Activated CD8-positive, alpha-beta memory T cell treated with anti-CD3 and anti-CD28 coated beads, Interleukin-2, amount 50 U/mL, for 1 hour (primary cell): ENCODE measurements around the gene PRAMEF8.
"Not testable (repeated sequence)": the region's sequence is repeated elsewhere in the genome, so short reads cannot be mapped to it uniquely, and the experiment has no call there.

Experiments used
- DNase-seq: peaks from one replicate; pipeline ENCODE4 v3.0.0-alpha.2; 2020; ENCODE audit errors: extremely low read depth

PRAMEF8 gene

GRCh38 chr1:13285037-13285436, at the start of gene PRAMEF8:
Gene PRAMEF8, minus strand, starts transcription at chr1:13285137. Its CDS starts 1,046 bp downstream, at chr1:13284091.
- DNase-seq = not testable (repeated sequence)

- DNase-seq = not testable (repeated sequence)
Observed at GRCh38 chr1:13315281-13315680, 30.3 kb upstream of the PRAMEF8 start, which contains the start of gene PRAMEF15. Gene PRAMEF15, plus strand, starts transcription at chr1:13315581. Its CDS starts 2,827 bp downstream, at chr1:13318408.

- DNase-seq = not testable (repeated sequence)
Observed at GRCh38 chr1:13303239-13303638, 18.3 kb upstream of the PRAMEF8 start, which contains the start of gene PRAMEF33. Gene PRAMEF33, plus strand, starts transcription at chr1:13303539. Its CDS starts 2,416 bp downstream, at chr1:13305955.

- not testable (repeated sequence) for DNase-seq
Observed at GRCh38 chr1:13302197-13302596, 17.3 kb upstream of the PRAMEF8 start.

DNA sequence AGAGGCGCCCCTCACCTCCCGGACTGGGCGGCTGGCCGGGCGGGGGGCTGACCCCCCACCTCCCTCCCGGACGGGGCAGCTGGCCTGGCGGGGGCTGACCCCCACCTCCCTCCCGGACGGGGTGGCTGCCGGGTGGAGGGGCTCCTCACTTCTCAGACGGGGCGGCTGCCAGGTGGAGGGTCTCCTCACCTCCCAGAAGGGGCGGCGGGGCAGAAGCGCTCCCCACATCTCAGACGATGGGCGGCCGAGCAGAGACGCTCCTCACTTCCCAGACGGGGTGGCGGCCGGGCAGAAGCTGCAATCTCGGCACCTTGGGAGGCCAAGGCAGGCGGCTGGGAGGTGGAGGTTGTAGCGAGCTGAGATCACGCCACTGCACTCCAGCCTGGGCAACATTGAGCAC, 13.8 kb upstream of the PRAMEF8 start:
- not testable (repeated sequence) for DNase-seq

DNA sequence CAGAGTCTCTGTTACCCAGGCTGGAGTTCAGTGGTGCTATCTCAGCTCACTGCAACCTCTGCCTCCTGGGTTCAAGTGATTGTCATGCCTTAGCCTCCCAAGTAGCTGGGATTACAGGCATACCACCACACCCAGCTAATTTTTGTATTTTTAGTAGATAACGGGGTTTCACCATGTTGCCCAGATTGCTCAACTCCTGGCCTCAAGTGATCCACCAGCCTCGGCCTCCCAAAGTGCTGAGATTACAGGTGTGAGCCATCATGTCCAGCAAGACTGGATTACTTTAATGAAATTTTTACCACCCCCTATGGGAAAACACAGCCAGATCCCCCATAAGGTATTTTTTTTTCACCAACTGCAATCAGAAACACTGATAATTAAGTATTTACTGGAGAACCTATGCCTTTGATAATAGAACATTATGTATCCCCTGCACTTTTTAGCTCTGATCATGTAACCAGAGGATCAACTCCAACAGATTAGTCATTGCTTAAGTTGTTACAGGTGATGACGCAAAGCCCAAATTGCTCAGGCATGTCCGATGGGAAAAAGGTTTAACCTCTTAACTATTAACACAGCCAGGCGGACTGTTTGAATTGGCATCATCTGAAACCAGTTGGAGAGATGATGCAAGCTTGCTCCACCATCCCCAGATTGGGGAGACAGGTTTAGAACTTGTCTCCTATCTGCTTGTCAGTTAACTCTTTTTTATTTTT, 12.4 kb upstream of the PRAMEF8 start:
- not testable (repeated sequence) for DNase-seq

- DNase-seq = not testable (repeated sequence)
Observed at GRCh38 chr1:13289030-13289429, 4.1 kb upstream of the PRAMEF8 start.

DNA sequence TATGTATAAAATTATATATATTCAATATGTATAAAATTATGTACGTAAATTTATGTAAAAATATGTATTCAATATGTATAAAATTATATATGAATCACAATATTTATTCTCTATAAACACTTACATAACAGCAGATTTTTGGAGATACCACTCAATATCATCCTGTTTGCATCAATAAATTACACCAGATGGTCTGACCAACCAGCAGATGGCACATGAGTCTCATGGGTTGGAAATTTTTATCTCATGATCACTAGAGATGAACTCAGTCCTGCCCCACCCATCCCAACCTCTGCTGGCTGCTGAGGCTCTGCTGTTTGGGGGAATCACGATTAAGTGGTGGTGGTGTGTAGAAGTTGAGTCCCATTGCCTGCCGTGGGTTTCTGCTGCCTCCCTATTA, 5.3 kb downstream of the PRAMEF8 start:
- not testable (repeated sequence) for DNase-seq

DNA sequence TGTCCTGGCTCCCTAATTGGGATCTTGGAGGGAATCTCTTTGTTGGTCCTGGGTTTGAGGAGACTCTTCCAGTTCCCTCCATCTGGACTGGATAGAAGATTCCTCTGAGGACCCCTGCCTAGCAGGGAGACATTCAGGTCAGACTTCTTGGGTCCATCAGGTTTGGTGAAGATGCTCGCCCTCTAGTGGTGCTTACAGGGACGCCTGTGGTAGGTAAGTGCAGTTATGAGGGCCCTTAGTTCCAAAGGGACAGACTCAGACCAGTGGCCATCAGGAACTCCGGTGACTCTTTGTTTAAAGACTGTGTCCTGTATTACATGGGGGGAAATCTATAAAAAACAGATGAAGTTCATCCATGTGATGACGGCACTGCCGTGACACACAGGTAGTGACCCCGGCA, 7.9 kb downstream of the PRAMEF8 start:
- DNase-seq = not testable (repeated sequence)

GRCh38 chr1:13265124-13265523, 19.8 kb downstream of the PRAMEF8 start:
- DNase-seq = not testable (repeated sequence)

GRCh38 chr1:13253898-13254297, 31.0 kb downstream of the PRAMEF8 start, which contains the start of gene PRAMEF5:
Gene PRAMEF5, plus strand, starts transcription at chr1:13254198. Its CDS starts 5,071 bp downstream, at chr1:13259269.
- not testable (repeated sequence) for DNase-seq

DNA sequence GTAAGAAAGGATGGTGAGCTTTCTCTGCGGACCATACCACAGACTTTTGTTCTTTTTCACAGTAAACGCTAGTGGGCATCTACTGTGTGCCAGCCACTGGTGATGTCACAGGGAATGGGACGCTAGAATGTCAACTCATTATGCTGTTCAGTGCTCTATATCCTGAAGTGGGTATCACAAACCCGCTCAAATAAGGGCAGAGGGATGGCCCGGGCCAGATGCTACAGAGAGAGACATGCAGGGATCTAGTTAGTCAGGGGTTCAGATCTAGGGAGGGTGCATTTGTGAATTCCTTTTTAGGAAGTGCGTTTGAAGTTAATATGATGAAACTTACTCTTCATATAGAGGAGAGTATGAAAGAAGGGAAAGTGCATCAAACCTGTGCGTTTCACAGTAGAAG, 37.8 kb downstream of the PRAMEF8 start:
- not testable (repeated sequence) for DNase-seq

DNA sequence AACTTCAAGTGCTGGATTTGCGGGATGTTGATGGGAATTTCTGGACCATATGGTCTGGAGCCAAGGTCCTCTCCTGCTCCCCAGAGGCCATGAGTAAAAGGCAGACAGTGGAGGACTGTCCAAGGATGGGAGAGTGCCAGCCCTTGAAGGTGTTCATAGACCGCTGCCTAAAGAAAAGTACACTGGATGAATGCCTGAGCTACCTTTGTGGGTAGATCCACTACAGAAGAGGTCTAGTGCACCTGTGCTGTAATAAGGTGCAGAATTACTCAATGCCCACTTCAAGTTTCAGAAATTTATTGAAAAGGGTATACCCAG, 38.4 kb downstream of the PRAMEF8 start:
- not testable (repeated sequence) for DNase-seq

DNA sequence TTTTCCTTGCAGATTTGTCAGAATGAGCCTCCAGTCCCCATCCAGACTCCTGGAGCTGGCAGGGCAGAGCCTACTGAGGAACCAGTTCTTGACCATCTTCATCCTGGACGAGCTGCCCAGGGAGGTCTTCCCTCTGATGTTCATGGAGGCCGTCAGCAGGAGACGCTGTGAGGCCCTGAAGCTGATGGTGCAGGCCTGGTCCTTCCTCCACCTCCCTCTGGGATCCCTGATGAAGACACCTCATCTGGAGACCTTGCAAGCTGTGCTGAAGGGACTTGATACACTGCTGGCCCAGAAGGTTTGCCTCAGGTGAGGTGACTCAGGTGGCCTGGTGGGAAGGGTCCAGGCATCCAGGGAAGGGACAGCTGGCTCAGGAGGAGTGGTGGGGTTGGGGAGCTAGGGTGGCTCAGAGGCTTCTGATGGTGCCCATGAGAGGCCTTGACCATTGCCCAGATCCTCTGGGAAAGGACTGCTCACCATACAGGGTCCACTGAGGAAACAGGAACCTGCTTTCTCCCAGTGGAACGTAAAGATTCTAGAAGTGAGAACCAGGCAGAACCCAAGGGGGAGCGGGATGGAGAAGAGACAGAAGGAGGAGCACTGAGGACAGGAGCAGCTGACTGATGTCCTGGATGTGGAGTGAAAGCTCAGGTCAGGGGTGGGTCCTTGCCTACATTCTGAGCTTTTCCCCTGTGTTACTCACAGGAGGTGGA, 38.9 kb downstream of the PRAMEF8 start:
- not testable (repeated sequence) for DNase-seq

GRCh38 chr1:13243536-13244263, 41.2 kb downstream of the PRAMEF8 start:
- not testable (repeated sequence) for DNase-seq

- not testable (repeated sequence) for DNase-seq
Observed at GRCh38 chr1:13239633-13240032, 45.3 kb downstream of the PRAMEF8 start.

GRCh38 chr1:13237572-13237971, 47.4 kb downstream of the PRAMEF8 start:
- DNase-seq = not testable (repeated sequence)

GRCh38 chr1:13234057-13234456, 50.9 kb downstream of the PRAMEF8 start:
- DNase-seq = not testable (repeated sequence)

- DNase-seq = not testable (repeated sequence)
Observed at GRCh38 chr1:13232056-13232455, 52.9 kb downstream of the PRAMEF8 start.
